Natural killer cell (primary cell): ENCODE data around the gene SRCAP. TPM values are rescaled to one million over a fixed set of nuclear protein-coding genes. Genes with fewer than 3 reads are reported as not detected.

Experiments used
- ATAC-seq, 3 donors: fragments of 150-1000 bp in 2 of 3; fragments of 200-7000 bp in 1 of 3; cut with Tn5 transposase; 1 replicate in 1 of 3; 2 replicates in 2 of 3; pipeline ENCODE4 v1.10.0; 2021; ENCODE audit warnings: mild to moderate bottlenecking in 2 of 3, moderate library complexity in 2 of 3
- DNase-seq, 2 donors: peaks; one replicate each; pipeline versions ENCODE4 v3.0.0 to v3.0.0-alpha.2; 2013 to 2021; ENCODE audit warnings: mixed read lengths in 1 of 2
- H3K27ac ChIP-seq: one replicate; pipeline ENCODE4 v1.5.1; 2013; ENCODE audit warnings: mild to moderate bottlenecking, low read length
- H3K27me3 ChIP-seq: one replicate; pipeline ENCODE4 v1.6.1; 2013; ENCODE audit warnings: low read length; ENCODE audit not compliant: control insufficient read depth, insufficient read depth
- H3K36me3 ChIP-seq: one replicate; pipeline ENCODE4 v1.6.1; 2013; ENCODE audit warnings: low read length; ENCODE audit not compliant: control insufficient read depth, insufficient read depth
- H3K4me1 ChIP-seq: one replicate; pipeline ENCODE4 v1.6.1; 2013; ENCODE audit warnings: low read length; ENCODE audit not compliant: control insufficient read depth, insufficient read depth
- H3K4me3 ChIP-seq: one replicate; pipeline ENCODE4 v1.5.1; 2013; ENCODE audit warnings: low read length
- H3K9me3 ChIP-seq: one replicate; pipeline ENCODE4 v1.6.1; 2013; ENCODE audit warnings: low read length; ENCODE audit not compliant: control insufficient read depth, insufficient read depth
- H3K27ac Mint-ChIP-seq, 2 donors: one replicate each; pipeline ENCODE4 v1.8.0; 2022; ENCODE audit warnings: mild to moderate bottlenecking in 2 of 2, mixed read lengths in 2 of 2, moderate library complexity in 1 of 2
- H3K27me3 Mint-ChIP-seq, 2 donors: one replicate each; pipeline ENCODE4 v1.8.0; 2022; ENCODE audit warnings: low read depth in 2 of 2, mixed read lengths in 2 of 2
- H3K36me3 Mint-ChIP-seq: one replicate; pipeline ENCODE4 v1.8.0; 2022; ENCODE audit warnings: mixed read lengths
- H3K4me1 Mint-ChIP-seq, 2 donors: one replicate each; pipeline ENCODE4 v1.8.0; 2022; ENCODE audit warnings: mixed read lengths in 2 of 2
- H3K4me3 Mint-ChIP-seq: one replicate; pipeline ENCODE4 v1.8.0; 2022; ENCODE audit warnings: mild to moderate bottlenecking, moderate library complexity, mixed read lengths
- H3K9me3 Mint-ChIP-seq, 2 donors: one replicate each; pipeline ENCODE4 v1.8.0; 2022; ENCODE audit warnings: mixed read lengths in 2 of 2
- WGBS: methylation state at CpG from one replicate; pipeline ENCODE4 v1.1.7; 2013; ENCODE audit warnings: missing lambda C conversion rate; ENCODE audit not compliant: insufficient coverage; 5-methylcytosine and 5-hydroxymethylcytosine counted together
- intact Hi-C: fragments of 100-400 bp; cut with micrococcal nuclease; formaldehyde crosslinking; loops from one replicate; pipeline ENCODE4 v1.14.2; 2022
- total RNA-seq, 4 donors: library from RNA; stranded (reverse); fragments of 120-200 nt in 1 of 4; gene quantifications; one replicate each; pipeline versions ENCODE4 v1.2.3 to v1.2.4, GENCODE V29; 2013 to 2022
- TF ChIP-seq, protein P1 (sequence below): fragments of 200-600 bp; IDR thresholded peaks from one replicate; pipeline ENCODE4 v1.8.0; 2022; ENCODE audit warnings: antibody characterized with exemption

The SRCAP gene
- total RNA-seq, 3 donors from 2014 or later (not counting 1 experiment from before 2014, with no cell fraction given), result 78.8 to 99.0 (median 89.3) TPM

DNA sequence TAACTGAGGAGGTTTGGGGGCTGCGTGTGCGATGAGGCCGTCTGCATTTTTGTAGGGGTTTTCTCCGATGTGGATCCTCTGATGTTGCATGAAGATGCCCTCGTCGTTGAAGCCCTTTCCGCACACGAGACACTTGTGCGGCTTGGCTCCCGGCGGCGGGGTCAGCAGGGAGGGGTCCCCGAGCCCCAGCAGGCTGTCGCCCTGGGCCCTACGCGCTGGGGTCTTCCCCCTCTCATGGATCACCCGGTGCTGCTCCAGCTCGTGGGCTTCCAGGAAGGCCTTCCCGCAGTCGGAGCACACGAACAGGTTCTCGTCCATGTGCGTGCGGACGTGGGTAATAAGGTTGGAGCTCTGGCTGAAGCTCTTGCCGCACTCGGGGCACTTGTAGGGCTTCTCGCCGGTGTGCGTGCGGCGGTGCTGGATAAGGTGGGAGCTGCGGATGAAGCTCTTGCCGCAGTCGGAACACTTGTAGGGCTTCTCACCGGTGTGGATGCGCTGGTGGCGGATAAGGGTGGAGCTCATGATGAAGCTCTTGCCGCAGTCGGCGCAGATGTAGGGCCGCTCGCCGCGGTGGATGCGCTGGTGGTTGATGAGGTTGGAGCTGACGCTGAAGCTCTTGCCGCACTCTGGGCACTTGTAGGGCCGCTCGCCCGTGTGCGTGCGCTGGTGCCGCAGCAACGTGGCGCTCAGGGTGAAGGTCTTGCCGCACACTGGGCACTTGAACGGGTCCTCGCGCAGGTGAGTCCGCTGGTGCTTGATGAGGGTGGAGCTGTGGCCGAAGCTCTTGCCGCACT is 83.7 kb downstream of the SRCAP start:
- peaks cover 17% of the 10 kb centered on the region for H3K4me1 ChIP-seq
- ATAC-seq, result no peak
- intact Hi-C loops, result no loop called here
- 97% methylated on average over 63 of the region's 63 CpGs for WGBS
- H3K27me3 Mint-ChIP-seq, result peaks cover 3 to 7% of the 10 kb centered on the region in 2 donors
- no peak overlapping the region for H3K27ac ChIP-seq
- H3K27ac Mint-ChIP-seq, result no peak overlapping the region
- TF ChIP-seq, protein P1, sequence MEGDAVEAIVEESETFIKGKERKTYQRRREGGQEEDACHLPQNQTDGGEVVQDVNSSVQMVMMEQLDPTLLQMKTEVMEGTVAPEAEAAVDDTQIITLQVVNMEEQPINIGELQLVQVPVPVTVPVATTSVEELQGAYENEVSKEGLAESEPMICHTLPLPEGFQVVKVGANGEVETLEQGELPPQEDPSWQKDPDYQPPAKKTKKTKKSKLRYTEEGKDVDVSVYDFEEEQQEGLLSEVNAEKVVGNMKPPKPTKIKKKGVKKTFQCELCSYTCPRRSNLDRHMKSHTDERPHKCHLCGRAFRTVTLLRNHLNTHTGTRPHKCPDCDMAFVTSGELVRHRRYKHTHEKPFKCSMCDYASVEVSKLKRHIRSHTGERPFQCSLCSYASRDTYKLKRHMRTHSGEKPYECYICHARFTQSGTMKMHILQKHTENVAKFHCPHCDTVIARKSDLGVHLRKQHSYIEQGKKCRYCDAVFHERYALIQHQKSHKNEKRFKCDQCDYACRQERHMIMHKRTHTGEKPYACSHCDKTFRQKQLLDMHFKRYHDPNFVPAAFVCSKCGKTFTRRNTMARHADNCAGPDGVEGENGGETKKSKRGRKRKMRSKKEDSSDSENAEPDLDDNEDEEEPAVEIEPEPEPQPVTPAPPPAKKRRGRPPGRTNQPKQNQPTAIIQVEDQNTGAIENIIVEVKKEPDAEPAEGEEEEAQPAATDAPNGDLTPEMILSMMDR, result no peak
- H3K36me3 ChIP-seq, result no peaks in the 10 kb centered on the region
- H3K4me3 Mint-ChIP-seq, result no peak overlapping the region
- H3K9me3 ChIP-seq, result no peaks in the 10 kb centered on the region
- H3K27me3 ChIP-seq, result peaks cover 7% of the 10 kb centered on the region
- no peaks in the 10 kb centered on the region for H3K9me3 Mint-ChIP-seq
- H3K4me1 Mint-ChIP-seq, result peaks cover 3 to 16% of the 10 kb centered on the region in 2 donors
- no peak for DNase-seq
- no peaks in the 10 kb centered on the region for H3K36me3 Mint-ChIP-seq
- H3K4me3 ChIP-seq, result no peak overlapping the region

DNA sequence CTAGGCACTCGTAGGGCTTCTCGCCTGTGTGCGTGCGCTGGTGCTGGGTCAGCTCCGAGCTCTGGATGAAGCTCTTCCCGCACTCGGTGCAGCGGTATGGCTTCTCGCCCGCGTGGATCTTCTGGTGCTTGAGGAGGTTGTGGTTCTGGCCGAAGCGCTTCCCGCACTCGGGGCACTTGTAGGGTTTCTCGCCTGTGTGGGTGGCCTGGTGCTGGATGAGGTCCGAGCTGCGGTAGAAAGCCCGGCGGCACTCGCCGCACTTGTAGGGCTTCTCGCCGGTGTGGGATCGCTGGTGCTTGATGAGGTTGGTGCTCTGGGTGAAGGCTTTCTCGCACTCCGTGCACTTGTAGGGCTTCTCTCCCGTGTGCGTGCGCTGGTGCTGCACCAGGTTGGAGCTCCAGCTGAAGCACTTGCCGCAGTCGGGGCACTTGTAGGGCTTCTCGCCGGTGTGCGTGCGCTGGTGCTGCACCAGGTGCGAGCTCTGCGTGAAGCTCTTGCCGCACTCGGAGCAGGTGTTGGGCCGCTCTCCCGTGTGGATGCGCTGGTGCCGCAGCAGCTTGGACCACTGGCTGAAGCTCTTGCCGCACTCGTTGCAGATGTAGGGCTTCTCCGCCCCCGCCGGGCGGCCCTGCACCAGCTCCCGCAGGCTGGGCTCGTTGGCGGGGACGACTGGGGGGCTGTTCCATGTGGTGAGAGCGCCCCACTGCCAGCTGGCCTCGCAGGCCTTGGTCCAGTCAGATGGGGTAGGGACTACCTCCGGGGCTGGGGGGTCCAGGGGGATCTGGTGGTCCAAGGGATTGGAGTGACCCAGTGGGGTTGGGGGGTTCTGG is 84.5 kb downstream of the SRCAP start:
- Mint-ChIP-seq H3K27ac (no peak overlapping the region), H3K4me3 (no peak overlapping the region), H3K27me3 (peaks cover 8 to 13% of the 10 kb centered on the region in 2 donors), H3K36me3 (no peaks in the 10 kb centered on the region), H3K9me3 (no peaks in the 10 kb centered on the region), H3K4me1 (peaks cover 5 to 18% of the 10 kb centered on the region in 2 donors)
- Histone ChIP-seq H3K4me3 (no peak overlapping the region), H3K4me1 (peaks cover 22% of the 10 kb centered on the region), H3K27ac (no peak overlapping the region), H3K9me3 (no peaks in the 10 kb centered on the region), H3K36me3 (no peaks in the 10 kb centered on the region), H3K27me3 (peaks cover 11% of the 10 kb centered on the region)
- TF ChIP-seq, protein P1, result no peak
- DNase-seq (no peak), ATAC-seq (no peak)
- 98% methylated on average over 57 of the region's 57 CpGs for WGBS
- intact Hi-C loops, result no loop called here

DNA sequence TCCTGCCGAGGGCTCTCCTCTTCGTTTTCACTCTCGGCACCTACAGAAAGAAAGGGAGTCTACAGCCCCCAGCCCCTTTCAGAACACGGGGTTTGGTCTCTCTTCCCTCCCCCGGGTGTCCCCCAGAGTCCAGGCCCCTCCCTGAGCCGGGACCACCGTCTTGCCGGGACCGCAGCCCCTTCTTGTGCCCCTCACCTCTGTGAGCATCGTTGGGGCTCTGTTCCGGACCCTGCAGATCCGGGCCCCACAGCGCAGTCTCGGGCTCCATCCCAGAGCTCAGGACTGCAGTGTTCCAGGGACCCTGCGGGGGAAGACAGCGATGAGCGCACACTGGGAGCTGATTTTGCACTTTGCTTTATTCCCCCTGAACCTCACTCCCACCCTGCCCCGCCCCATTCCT is 85.2 kb downstream of the SRCAP start:
- no peak for DNase-seq
- Mint-ChIP-seq H3K9me3 (no peaks in the 10 kb centered on the region), H3K36me3 (no peaks in the 10 kb centered on the region), H3K27ac (no peak overlapping the region), H3K4me3 (no peak overlapping the region), H3K4me1 (peaks cover 5 to 18% of the 10 kb centered on the region in 2 donors), H3K27me3 (peaks cover 8 to 13% of the 10 kb centered on the region in 2 donors)
- H3K27ac ChIP-seq, result no peak overlapping the region
- intact Hi-C loops, result no loop called here
- peaks cover 11% of the 10 kb centered on the region for H3K27me3 ChIP-seq
- 92% methylated on average over 18 of the region's 18 CpGs for WGBS
- no peaks in the 10 kb centered on the region for H3K36me3 ChIP-seq
- no peaks in the 10 kb centered on the region for H3K9me3 ChIP-seq
- TF ChIP-seq, protein P1, result no peak
- no peak overlapping the region for H3K4me3 ChIP-seq
- peaks cover 22% of the 10 kb centered on the region for H3K4me1 ChIP-seq
- no peak for ATAC-seq
